Measurements from ENCODE around the gene CCNQ.

Gene CCNQ

GRCh38 chrX:153595859-153596857 is 2.8 kb downstream of the CCNQ start:
- no peak for ATAC-seq

- no peak for ATAC-seq
Measured at GRCh38 chrX:153595387-153595786, 3.6 kb downstream of the CCNQ start.

GRCh38 chrX:153593811-153594500 is 5.0 kb downstream of the CCNQ start:
- ATAC-seq, result no peak

GRCh38 chrX:153592966-153593688 is 5.8 kb downstream of the CCNQ start:
- ATAC-seq, result no peak

- ATAC-seq, result no peak
Measured at GRCh38 chrX:153592091-153592833, 6.7 kb downstream of the CCNQ start.

GRCh38 chrX:153590961-153591956 is 7.7 kb downstream of the CCNQ start:
- ATAC-seq, result no peak

GRCh38 chrX:153588782-153589446 is 10.0 kb downstream of the CCNQ start:
- no peak for ATAC-seq

- ATAC-seq, result no peak
Measured at GRCh38 chrX:153588021-153588781, 10.7 kb downstream of the CCNQ start.

GRCh38 chrX:153587342-153587741 is 11.6 kb downstream of the CCNQ start:
- ATAC-seq, result no peak

GRCh38 chrX:153585827-153586226 is 13.1 kb downstream of the CCNQ start:
- no peak for ATAC-seq

GRCh38 chrX:153583433-153583832 is 15.5 kb downstream of the CCNQ start:
- no peak for ATAC-seq

- ATAC-seq, result peak; percentile 100
Measured at GRCh38 chrX:153582896-153583295, 16.0 kb downstream of the CCNQ start.

GRCh38 chrX:153580700-153581386 is 18.1 kb downstream of the CCNQ start:
- no peak for ATAC-seq

- ATAC-seq, result no peak
Measured at GRCh38 chrX:153578889-153579288, 20.1 kb downstream of the CCNQ start.

GRCh38 chrX:153578200-153578835 is 20.6 kb downstream of the CCNQ start:
- ATAC-seq, result no peak

GRCh38 chrX:153576961-153577360 is 22.0 kb downstream of the CCNQ start:
- no peak for ATAC-seq

- no peak for ATAC-seq
Measured at GRCh38 chrX:153576239-153576870, 22.6 kb downstream of the CCNQ start.

- no peak for ATAC-seq
Measured at GRCh38 chrX:153573984-153574383, 25.0 kb downstream of the CCNQ start.

Measured in activated CD4-positive, CD25-positive, alpha-beta regulatory T cell treated with anti-CD3 and anti-CD28 coated beads, Interleukin-2, amount 50 U/mL, for 24 hours (primary cell).